ENCODE measurements around the gene C1orf53. TPM values are rescaled to one million over a fixed set of nuclear protein-coding genes. Genes with fewer than 3 reads are reported as not detected.

The C1orf53 gene
- total RNA-seq, 1 experiment from 2014 or later: 0.33 TPM

- TF ChIP-seq AFF4 (CRISPR knock-in tag; IDR thresholded peaks at IDR 0.05; ENCODE audit: borderline replicate concordance) (no peak), ZNF396 (CRISPR knock-in tag; IDR thresholded peaks at IDR 0.05; ENCODE audit: borderline replicate concordance) (no peak), ZSCAN18 (CRISPR knock-in tag; IDR thresholded peaks at IDR 0.05) (no peak), TEAD4 (CRISPR knock-in tag; IDR thresholded peaks at IDR 0.05) (no peak)
Measured at GRCh38 chr1:197884173-197884572, 18.3 kb upstream of the C1orf53 start (continued).

GRCh38 chr1:197890936-197891335 is 11.5 kb upstream of the C1orf53 start:
- H3K27ac Mint-ChIP-seq: no peak overlapping the region
- ATAC-seq (peak; percentile 98), DNase-seq (ENCODE audit: low spot score) (no peak)
- POLR2A ChIA-PET: no interaction called here
- H3K36me3 Mint-ChIP-seq: no peaks in the 10 kb centered on the region
- no peaks in the 10 kb centered on the region for H3K27me3 Mint-ChIP-seq (ENCODE audit: low read depth)
- H3K9me3 Mint-ChIP-seq: no peaks in the 10 kb centered on the region
- H3K4me3 Mint-ChIP-seq: no peak overlapping the region
- peaks cover 23% of the 10 kb centered on the region for H3K4me1 Mint-ChIP-seq
- CTCF ChIA-PET: interaction anchor here (0.8 to 2.9 kb wide), 5 partner anchors 11 to 808 kb away, joined by 3 to 14 read pairs (median 3); partner anchors contain the start of gene C1orf53
- TF ChIP-seq OVOL2 (CRISPR knock-in tag; IDR thresholded peaks at IDR 0.05; ENCODE audit: borderline replicate concordance): no peak
- TF ChIP-seq TCF7 (CRISPR knock-in tag; IDR thresholded peaks at IDR 0.05; ENCODE audit: low read depth): no peak
- TF ChIP-seq AR (CRISPR knock-in tag; IDR thresholded peaks at IDR 0.05): no peak
- no peak for TF ChIP-seq CTCF (IDR thresholded peaks at IDR 0.05)
- no peak for TF ChIP-seq CDX4 (CRISPR knock-in tag; IDR thresholded peaks at IDR 0.05; ENCODE audit: borderline replicate concordance)
- TF ChIP-seq GRHL2 (CRISPR knock-in tag; IDR thresholded peaks at IDR 0.05; ENCODE audit: insufficient replicate concordance, severe bottlenecking): no peak
- no peak for TF ChIP-seq ZNF416 (CRISPR knock-in tag; IDR thresholded peaks at IDR 0.05)
- no peak for TF ChIP-seq CREM (CRISPR knock-in tag; IDR thresholded peaks at IDR 0.05)
- TF ChIP-seq CBFB (CRISPR knock-in tag; IDR thresholded peaks at IDR 0.05; ENCODE audit: low read depth): no peak
- TF ChIP-seq NR1H2 (CRISPR knock-in tag; IDR thresholded peaks at IDR 0.05): no peak
- TF ChIP-seq FOXP1 (CRISPR knock-in tag; IDR thresholded peaks at IDR 0.05; ENCODE audit: borderline replicate concordance): no peak
- no peak for TF ChIP-seq PRRX2 (CRISPR knock-in tag; IDR thresholded peaks at IDR 0.05)
- no peak for TF ChIP-seq ERG (CRISPR knock-in tag; IDR thresholded peaks at IDR 0.05)
- TF ChIP-seq MLX (CRISPR knock-in tag; IDR thresholded peaks at IDR 0.05): no peak
- no peak for TF ChIP-seq USF1 (CRISPR knock-in tag; IDR thresholded peaks at IDR 0.05)
- no peak for TF ChIP-seq FOXJ3 (CRISPR knock-in tag; IDR thresholded peaks at IDR 0.05; ENCODE audit: borderline replicate concordance)

Data from WTC11 (cell line).